Endothelial cell of umbilical vein (primary cell): Measurements from ENCODE around the gene SNX25. TPM values are rescaled to one million over a fixed set of nuclear protein-coding genes. Genes with fewer than 3 reads are reported as not detected.

Experiments used
- BruUV-seq: library from RNA; stranded (reverse); fragments of 400-500 nt; replicated peaks from 2 replicates; lab custom pipeline; 2021; lab: Mats Ljungman, UMichigan
- CTCF ChIA-PET: fragments of 300-600, 350-600 bp; sonication (Branson Sonifier 250); formaldehyde crosslinking; loops from one replicate; lab custom pipeline; 2021; ENCODE audit warnings: antibody characterized with exemption, inconsistent platforms; lab: Charles Lee
- POLR2A ChIA-PET: fragments of 300-600, 350-600 bp; sonication (Branson Sonifier 250); formaldehyde crosslinking; loops from one replicate; lab custom pipeline; 2021; ENCODE audit warnings: antibody characterized with exemption, inconsistent platforms; lab: Charles Lee
- DNase-seq: peaks from one replicate; pipeline ENCODE4 v3.0.0-alpha.2; 2011; ENCODE audit warnings: low read depth, low spot score
- FAIRE-seq: peaks from 2 replicates; lab custom pipeline; 2011; peaks lifted over from hg19 to GRCh38; lab: Jason Lieb, UNC
- H2AFZ ChIP-seq: 2 replicates; pipeline ENCODE4 v1.6.0; 2012; ENCODE audit warnings: low read depth, low read length, control low read depth, inconsistent platforms
- H3K27ac ChIP-seq: 2 replicates; pipeline ENCODE4 v1.5.1; 2011; ENCODE audit warnings: low read depth, mild to moderate bottlenecking, control low read depth, low read length, moderate library complexity; ENCODE audit not compliant: insufficient read depth
- H3K27me3 ChIP-seq, 2 experiments: 2 replicates each; pipeline versions ENCODE4 v1.6.0 to v1.6.1; 2011; ENCODE audit warnings: low read length in 2 of 2, mixed read lengths in 1 of 2; ENCODE audit not compliant: control insufficient read depth in 2 of 2, insufficient read depth in 2 of 2
- H3K36me3 ChIP-seq, 2 experiments: 2 replicates in 1 of 2; 3 replicates in 1 of 2; pipeline ENCODE4 v1.5.1; 2011; ENCODE audit warnings: low read length in 2 of 2, mild to moderate bottlenecking in 1 of 2, moderate library complexity in 1 of 2; ENCODE audit not compliant: control insufficient read depth in 2 of 2, insufficient read depth in 2 of 2; ENCODE audit errors: extremely low read depth in 1 of 2
- H3K4me1 ChIP-seq: 3 replicates; pipeline ENCODE4 v1.5.1; 2011; ENCODE audit warnings: mild to moderate bottlenecking, low read length; ENCODE audit not compliant: control insufficient read depth, insufficient read depth; ENCODE audit errors: extremely low read depth
- H3K4me2 ChIP-seq: 2 replicates; pipeline ENCODE4 v1.6.1; 2011; ENCODE audit warnings: low read length, control low read depth, mixed read lengths; ENCODE audit not compliant: insufficient read depth
- H3K4me3 ChIP-seq, 3 experiments: fragments of 200-600 bp in 1 of 3; sonication (generic), shearing (Covaris generic) in 1 of 3; replicated peaks in 1 of 3; 2 replicates each; pipeline ENCODE4 v1.5.1; 2011 to 2016; ENCODE audit warnings: control low read depth in 3 of 3, low read length in 3 of 3, mild to moderate bottlenecking in 2 of 3, inconsistent platforms in 1 of 3, low read depth in 1 of 3, moderate library complexity in 1 of 3; ENCODE audit not compliant: insufficient read depth in 1 of 3
- H3K79me2 ChIP-seq: 2 replicates; pipeline ENCODE4 v1.6.0; 2012; ENCODE audit warnings: low read length, inconsistent platforms; ENCODE audit not compliant: control insufficient read depth, insufficient read depth
- H3K9ac ChIP-seq: replicated peaks from 2 replicates; pipeline ENCODE3; 2011; ENCODE audit warnings: low read length, control low read depth; ENCODE audit not compliant: insufficient read depth; ENCODE audit errors: extremely low read depth
- H3K9me1 ChIP-seq: replicated peaks from 3 replicates; pipeline ENCODE4 v1.6.0; 2011; ENCODE audit warnings: mild to moderate bottlenecking, low read length; ENCODE audit not compliant: control insufficient read depth, insufficient read depth; ENCODE audit errors: extremely low read depth
- H3K9me3 ChIP-seq: replicated peaks from 2 replicates; pipeline ENCODE4 v1.5.1; 2012; ENCODE audit warnings: low read length, inconsistent platforms; ENCODE audit not compliant: control insufficient read depth, insufficient read depth
- H4K20me1 ChIP-seq: replicated peaks from 2 replicates; pipeline ENCODE3; 2011; ENCODE audit warnings: mild to moderate bottlenecking, low read length; ENCODE audit not compliant: control insufficient read depth, insufficient read depth; ENCODE audit errors: extremely low read depth
- CTCF ChIP-seq, 2 donors: IDR thresholded peaks; 1 replicate in 1 of 2; 2 replicates in 1 of 2; pipeline ENCODE4 v1.5.1; 2011; ENCODE audit warnings: low read length in 2 of 2, mild to moderate bottlenecking in 2 of 2, moderate library complexity in 2 of 2, control low read depth in 1 of 2, inconsistent platforms in 1 of 2, low read depth in 1 of 2; ENCODE audit not compliant: insufficient read depth in 1 of 2; ENCODE audit errors: extremely low read depth in 1 of 2
- EZH2 ChIP-seq: IDR thresholded peaks from 2 replicates; pipeline ENCODE4 v1.6.1; 2012; ENCODE audit warnings: borderline replicate concordance, low read depth, mild to moderate bottlenecking, moderate library complexity, low read length, inconsistent platforms; ENCODE audit not compliant: severe bottlenecking
- FOS ChIP-seq: IDR thresholded peaks from 2 replicates; pipeline ENCODE4 v1.6.1; 2011; ENCODE audit warnings: mild to moderate bottlenecking, low read length, moderate library complexity, borderline replicate concordance; ENCODE audit not compliant: insufficient read depth
- GATA2 ChIP-seq: IDR thresholded peaks from 2 replicates; pipeline ENCODE4 v1.7.0; 2011; ENCODE audit warnings: low read depth, mild to moderate bottlenecking, moderate library complexity, mixed read lengths, low read length; ENCODE audit not compliant: insufficient read length, insufficient read depth
- JUN ChIP-seq: IDR thresholded peaks from 2 replicates; pipeline ENCODE4 v1.6.1; 2011; ENCODE audit warnings: borderline replicate concordance, low read depth; ENCODE audit not compliant: insufficient read length, insufficient read depth
- MAX ChIP-seq: IDR thresholded peaks from 2 replicates; pipeline ENCODE4 v1.6.1; 2011; ENCODE audit not compliant: insufficient read depth, insufficient read length
- MYC ChIP-seq: IDR thresholded peaks from one replicate; pipeline ENCODE4 v1.6.1; 2011; ENCODE audit warnings: mild to moderate bottlenecking, low read depth, low read length
- POLR2A ChIP-seq: IDR thresholded peaks from 2 replicates; pipeline ENCODE4 v1.6.1; 2012; ENCODE audit warnings: low read depth, mild to moderate bottlenecking, control low read depth, low read length
- POLR2AphosphoS5 ChIP-seq: IDR thresholded peaks from 2 replicates; pipeline ENCODE4 v1.6.1; 2012; ENCODE audit warnings: low read depth, mild to moderate bottlenecking, control low read depth, low read length, moderate library complexity; ENCODE audit not compliant: insufficient read depth
- dilution Hi-C: fragments of 300-500 bp; cut with MboI; formaldehyde crosslinking; loops from one replicate; pipeline ENCODE4 v1.15.0; 2019; ENCODE audit warnings: low sequenced_read_pairs; ENCODE audit not compliant: extremely low pct_ligation_motif_present
- intact Hi-C: fragments of 100-400 bp; cut with micrococcal nuclease; formaldehyde crosslinking; loops from one replicate; pipeline ENCODE4 v1.10.0; 2022
- polyA plus RNA-seq, 4 experiments: library from polyadenylated mRNA; depleted of rRNA in 3 of 4; stranded (reverse) in 3 of 4; unstranded in 1 of 4; fragments of >200 nt; gene quantifications; 2 replicates each; pipeline versions ENCODE4 v1.2.1 to v1.2.3, GENCODE V29; 2011 to 2012; ENCODE audit warnings: missing spikeins in 1 of 4
- total RNA-seq: library from RNA; stranded (reverse); gene quantifications from 2 replicates; pipeline ENCODE4 v1.2.3, GENCODE V29; 2021

Gene SNX25
- total and polyA plus RNA-seq, 2 donors (not counting 3 experiments of a cell fraction or from before 2014, with no cell fraction given): 6.6 to 16.1 TPM

GRCh38 chr4:185244763-185245162, 35.4 kb downstream of the SNX25 start:
- TF ChIP-seq POLR2A (no peak), EZH2 (no peak), JUN (no peak), GATA2 (no peak), FOS (no peak), MYC (no peak), CTCF (IDR thresholded peaks at IDR 0.05; ENCODE audit: extremely low read depth in 1 of 2, insufficient read depth in 1 of 2, low read depth in 1 of 2, low read length in 2 of 2) (no peak), POLR2AphosphoS5 (no peak), MAX (no peak)
- Histone ChIP-seq H3K4me1 (no peaks in the 10 kb centered on the region), H2AFZ (no peak overlapping the region), H3K9ac (no peak overlapping the region), H3K4me3 (no peak overlapping the region), H3K27ac (no peak overlapping the region), H3K9me1 (no peaks in the 10 kb centered on the region), H3K36me3 (no peaks in the 10 kb centered on the region), H4K20me1 (no peaks in the 10 kb centered on the region), H3K79me2 (peaks cover 1% of the 10 kb centered on the region), H3K4me2 (no peak overlapping the region), H3K27me3 (no peaks in the 10 kb centered on the region), H3K9me3 (no peaks in the 10 kb centered on the region)
- dilution Hi-C loops (no loop called here), intact Hi-C loops (loop anchor here (5.0 kb wide), 1 partner anchor 32 kb away; no protein-coding TSS in a partner anchor)
- CTCF ChIA-PET: interaction anchor here (1.5 kb wide), 1 partner anchor 36 kb away, joined by 3 read pairs; no protein-coding TSS in a partner anchor
- POLR2A ChIA-PET: interaction anchor here (0.7 kb wide), 1 partner anchor 13 kb away, joined by 3 read pairs; no protein-coding TSS in a partner anchor
- DNase-seq (no peak), FAIRE-seq (no peak)
- BruUV-seq: no TSS peak
